GM19395 (cell line): Measurements from ENCODE around the gene HOXA10.

ENCODE experiments used
- ATAC-seq: cut with Tn5 transposase; IDR thresholded peaks from one replicate; pipeline ENCODE4 v1.9.1; 2021; ENCODE audit warnings: mild to moderate bottlenecking, moderate library complexity; ENCODE audit not compliant: unreplicated experiment

HOXA10 gene

GRCh38 chr7:27203964-27204594, 30.0 kb upstream of the HOXA10 start:
- ATAC-seq: no peak

GRCh38 chr7:27203365-27203953, 29.3 kb upstream of the HOXA10 start:
- ATAC-seq: no peak

GRCh38 chr7:27202862-27203134, 28.7 kb upstream of the HOXA10 start:
- no peak for ATAC-seq

GRCh38 chr7:27202018-27202861, 28.1 kb upstream of the HOXA10 start:
- ATAC-seq: no peak

- no peak for ATAC-seq
Observed at GRCh38 chr7:27201580-27202017, 27.5 kb upstream of the HOXA10 start.

GRCh38 chr7:27200761-27201579, 26.9 kb upstream of the HOXA10 start:
- no peak for ATAC-seq

- ATAC-seq: no peak
Observed at GRCh38 chr7:27199849-27200760, 26.0 kb upstream of the HOXA10 start, which contains the start of gene HOXA13. HOXA13 (minus strand) TSS chr7:27200091; CDS start chr7:27200077, 14 bp downstream.

- ATAC-seq: no peak
Observed at GRCh38 chr7:27198871-27199801, 25.0 kb upstream of the HOXA10 start.

GRCh38 chr7:27198138-27198841, 24.2 kb upstream of the HOXA10 start:
- ATAC-seq: no peak

GRCh38 chr7:27197137-27198042, 23.3 kb upstream of the HOXA10 start:
- no peak for ATAC-seq

GRCh38 chr7:27196287-27196767, 22.2 kb upstream of the HOXA10 start:
- no peak for ATAC-seq

GRCh38 chr7:27194686-27195379, 20.7 kb upstream of the HOXA10 start:
- ATAC-seq: no peak

GRCh38 chr7:27194002-27194352, 19.9 kb upstream of the HOXA10 start:
- ATAC-seq: no peak

- ATAC-seq: no peak
Observed at GRCh38 chr7:27193335-27194001, 19.3 kb upstream of the HOXA10 start.

- no peak for ATAC-seq
Observed at GRCh38 chr7:27192546-27193334, 18.6 kb upstream of the HOXA10 start.
